GM21737 (cell line): ENCODE measurements around the gene FUT3.
"Not testable (repeated sequence)": the region's sequence is repeated elsewhere in the genome, so short reads cannot be mapped to it uniquely, and the experiment has no call there.

Experiments used
- ATAC-seq: cut with Tn5 transposase; IDR thresholded peaks from one replicate; pipeline ENCODE4 v1.9.1; 2021; ENCODE audit warnings: mild to moderate bottlenecking, moderate library complexity; ENCODE audit not compliant: unreplicated experiment

FUT3 gene

DNA sequence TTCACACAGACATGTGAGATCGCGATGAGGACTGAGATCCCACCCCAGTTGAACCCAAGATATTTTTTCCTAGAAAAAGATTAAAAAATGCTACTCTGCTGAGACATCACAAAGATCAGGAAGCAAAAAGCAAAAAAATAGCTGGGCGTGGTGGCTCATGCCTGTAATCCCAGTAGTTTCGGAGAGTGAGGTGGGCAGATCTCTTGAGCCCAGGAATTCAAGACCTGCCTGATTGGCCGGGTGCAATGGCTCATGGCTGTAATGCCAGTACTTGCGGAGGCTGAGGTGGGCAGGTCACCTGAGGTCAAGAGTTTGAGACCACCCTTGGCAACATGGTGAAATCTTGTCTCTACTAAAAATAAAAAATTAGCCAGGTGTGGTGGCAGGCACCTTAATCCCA, 1.1 kb downstream of the FUT3 start:
- ATAC-seq: no peak

DNA sequence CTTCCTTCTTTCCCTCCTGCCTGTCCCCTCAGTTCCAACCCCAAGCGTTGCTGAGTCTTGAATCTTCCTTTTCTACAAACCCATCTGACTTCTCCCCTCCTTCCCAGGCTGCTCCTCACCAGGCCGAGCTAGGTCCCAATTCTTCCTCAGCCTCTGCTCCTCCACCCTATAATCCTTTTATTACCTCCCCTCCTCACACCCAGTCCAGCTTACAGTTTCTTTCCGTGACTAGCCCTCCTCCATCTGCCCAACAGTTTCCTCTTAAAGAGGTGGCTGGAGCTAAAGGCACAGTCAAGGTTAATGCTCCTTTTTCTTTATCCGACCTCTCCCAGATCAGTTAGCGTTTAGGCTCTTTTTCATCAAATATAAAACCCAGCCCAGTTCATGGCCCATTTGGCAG, 2.6 kb downstream of the FUT3 start:
- not testable (repeated sequence) for ATAC-seq

DNA sequence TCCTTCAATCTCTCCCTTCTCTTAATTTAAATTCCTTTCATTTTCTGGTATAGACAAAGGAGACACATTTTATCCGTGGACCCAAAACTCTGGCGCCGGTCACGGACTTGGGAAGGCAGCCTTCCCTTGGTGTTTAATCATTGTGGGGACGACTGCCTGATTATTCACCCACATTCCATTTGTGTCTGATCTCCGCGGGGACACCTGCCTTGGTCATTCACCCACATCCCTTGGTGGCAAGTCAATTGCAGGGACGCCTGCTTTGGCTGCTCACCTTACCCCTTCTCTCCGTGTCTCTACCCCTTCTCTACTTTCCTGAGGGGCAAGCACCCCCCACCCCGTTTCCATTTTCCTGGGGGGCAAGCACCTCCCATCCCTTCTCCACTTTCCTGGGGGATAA, 3.4 kb downstream of the FUT3 start:
- not testable (repeated sequence) for ATAC-seq

DNA sequence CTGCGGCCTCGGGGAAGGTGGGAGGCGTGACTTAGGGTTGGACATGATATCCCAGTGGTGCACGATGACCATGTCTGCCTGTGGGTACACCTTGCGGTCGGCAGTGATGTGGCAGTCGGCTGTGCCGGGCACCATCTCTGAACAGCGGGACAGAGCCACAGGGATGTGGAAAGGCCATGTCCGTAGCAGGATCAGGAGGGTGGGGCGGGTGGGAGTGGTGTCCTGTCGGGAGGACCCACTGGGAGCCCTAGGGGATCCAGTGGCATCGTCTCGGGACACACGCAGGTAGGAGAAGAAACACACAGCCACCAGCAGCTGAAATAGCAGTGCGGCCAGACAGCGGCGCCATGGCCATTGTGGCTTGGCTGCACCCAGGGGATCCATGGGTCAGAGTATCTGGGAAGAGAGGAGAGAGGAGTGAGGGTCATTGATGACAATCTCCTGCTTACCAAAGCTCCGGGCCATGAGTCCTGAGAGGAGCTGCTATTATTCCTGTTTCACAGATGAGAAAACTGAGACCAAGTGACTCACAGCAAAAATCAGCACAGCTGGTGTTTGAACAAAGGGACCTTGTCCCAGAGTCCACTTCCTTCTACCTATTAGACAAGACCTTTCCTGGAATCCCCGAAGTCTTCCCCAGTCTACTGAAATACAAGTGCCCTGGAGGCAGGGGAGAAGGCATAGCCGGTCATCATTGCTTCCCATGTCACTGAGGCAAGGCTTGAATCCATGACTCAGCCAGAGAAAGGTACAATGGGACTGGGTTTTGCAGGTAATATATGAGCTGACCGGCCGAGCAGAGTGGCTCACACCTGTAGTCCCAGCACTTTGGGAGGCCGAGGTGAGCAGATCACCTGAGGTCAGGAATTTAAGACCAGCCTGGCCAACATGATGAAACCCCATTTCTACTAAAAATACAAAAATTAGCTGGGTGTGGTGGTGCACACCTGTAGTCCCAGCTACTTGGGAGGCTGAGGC, 6.5 kb downstream of the FUT3 start:
- ATAC-seq: no peak

DNA sequence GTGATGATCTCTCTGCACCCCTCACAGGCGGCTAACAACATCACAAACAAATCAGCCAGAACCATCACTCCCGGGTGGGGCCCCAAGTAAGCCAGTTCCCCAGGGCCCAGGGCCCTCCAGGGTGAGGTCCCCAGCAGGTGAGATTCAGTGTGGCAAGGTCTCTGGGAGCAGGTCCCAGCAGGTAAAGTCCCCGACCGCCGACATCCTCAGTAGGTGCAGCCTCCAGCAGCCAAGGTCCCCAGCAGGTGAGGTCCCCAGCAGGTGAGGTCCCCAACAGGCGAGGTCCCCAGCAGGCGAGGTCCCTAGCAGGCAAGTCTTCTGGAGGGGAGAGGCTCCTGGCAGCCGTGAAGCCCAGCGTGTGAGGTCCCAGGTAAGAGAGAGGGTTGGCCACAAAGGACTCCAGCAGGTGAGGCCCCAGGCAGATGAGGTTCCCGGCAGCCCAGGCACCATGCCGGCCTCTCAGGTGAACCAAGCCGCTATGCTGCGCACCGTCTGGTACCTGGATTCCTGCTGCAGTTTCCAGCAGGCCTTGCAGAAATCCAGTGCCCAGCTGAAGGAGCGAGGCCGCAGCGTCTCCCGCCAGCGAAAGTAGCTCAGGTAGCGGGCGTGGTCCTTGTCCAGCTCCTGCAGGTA, 7.8 kb downstream of the FUT3 start:
- no peak for ATAC-seq

DNA sequence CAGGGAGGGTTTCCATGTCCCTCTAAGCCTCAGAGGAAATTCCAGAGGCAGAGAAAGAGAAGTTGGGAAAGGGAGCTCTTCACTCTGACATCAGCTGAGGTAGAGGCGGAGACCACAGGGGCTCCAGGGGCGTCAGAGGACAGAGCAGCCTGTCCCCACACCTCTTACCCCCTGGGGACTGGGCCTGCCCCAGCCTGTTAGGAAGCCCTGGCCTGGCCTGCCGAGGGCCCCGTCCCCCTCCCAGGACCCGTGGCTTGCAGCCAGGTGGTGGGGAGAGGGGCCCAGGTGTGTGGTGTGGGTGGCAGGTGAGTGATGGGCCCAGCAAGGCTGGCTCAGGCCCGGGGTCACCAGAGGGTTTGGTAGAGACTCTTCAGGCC, 9.5 kb downstream of the FUT3 start:
- ATAC-seq: not testable (repeated sequence)

DNA sequence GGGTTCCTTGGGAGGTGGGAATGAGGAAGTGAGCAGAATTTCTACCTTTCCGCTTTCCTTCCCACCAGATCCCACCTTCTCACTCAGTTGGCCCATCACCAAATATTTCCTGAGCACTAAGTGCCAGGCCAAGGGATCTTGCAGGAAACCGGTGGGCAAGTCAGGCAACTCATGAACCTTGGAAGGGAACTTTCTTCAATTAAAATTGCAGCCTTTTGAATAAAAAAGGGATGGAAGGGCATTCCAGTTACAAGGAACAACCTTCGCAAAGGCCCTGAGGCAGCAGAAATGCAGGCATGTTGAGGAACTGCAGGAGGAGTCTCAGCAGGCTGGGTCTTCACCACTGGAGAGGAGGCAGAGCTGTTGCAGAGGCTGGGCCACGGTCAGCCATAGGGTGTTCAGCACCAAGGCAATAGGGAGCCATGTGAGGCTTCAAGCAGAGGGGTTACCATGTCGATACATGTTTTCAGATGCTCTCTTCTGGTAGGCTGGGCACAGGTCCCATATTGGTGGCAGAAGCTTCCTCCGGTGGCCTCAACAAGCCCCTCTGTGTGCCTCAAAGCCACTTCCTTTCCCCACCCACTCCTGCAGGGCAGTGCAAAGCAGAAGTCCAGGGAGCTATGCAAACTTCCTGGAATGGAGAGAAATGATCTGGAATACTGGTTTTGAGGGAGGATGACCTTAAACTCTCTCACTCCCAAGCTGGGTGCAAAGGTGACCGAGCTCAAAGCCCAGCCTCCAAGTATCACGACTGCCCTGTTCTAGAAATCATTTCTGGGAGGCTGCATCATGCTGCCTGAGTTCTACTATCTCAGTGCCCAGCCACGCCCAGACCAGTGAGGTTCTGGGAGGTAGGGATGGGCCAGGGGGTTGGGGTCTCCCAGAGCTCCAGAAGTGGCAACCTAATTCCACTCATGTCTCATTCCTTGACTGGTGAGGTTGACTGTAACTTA, 11.9 kb downstream of the FUT3 start, which contains the start of gene FUT6:
FUT6 (minus strand) TSS at position 638 of the 953 bp plus-strand sequence. CDS start 7,135 bp downstream, outside the sequence.
- no peak for ATAC-seq

DNA sequence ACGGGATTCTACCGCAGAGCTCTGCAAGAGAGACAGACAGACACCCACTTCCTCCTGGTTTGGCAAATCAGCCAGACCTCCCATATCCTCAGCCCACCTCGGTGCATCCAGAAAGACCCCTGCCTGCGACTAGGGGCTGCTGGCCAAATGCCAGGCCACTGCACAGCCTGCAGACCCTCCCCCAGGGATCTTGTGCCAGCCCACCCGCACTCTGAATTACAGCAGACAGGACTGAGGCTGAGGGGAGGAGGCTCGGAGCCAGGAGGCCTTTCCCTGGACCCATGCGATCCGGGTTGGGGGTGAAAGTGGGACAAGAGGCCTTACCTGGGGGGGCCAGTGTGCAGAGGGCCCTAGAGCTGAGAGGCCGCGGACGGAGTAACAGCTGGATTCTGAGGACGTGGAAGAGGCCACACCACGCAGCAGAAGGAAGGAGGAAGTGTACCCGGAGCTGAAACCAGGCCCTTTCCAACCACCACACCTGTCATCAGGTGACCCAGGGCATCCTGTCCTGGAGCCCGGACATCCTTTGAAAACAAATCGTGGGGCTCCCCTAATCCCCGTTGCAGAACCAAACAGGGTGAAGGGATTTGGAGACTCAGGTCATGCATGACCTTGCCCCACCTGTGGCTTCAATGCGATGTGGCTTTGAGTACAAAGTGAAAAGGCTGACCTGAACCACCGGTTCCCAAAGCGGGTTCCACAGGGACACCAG, 12.7 kb downstream of the FUT3 start:
- ATAC-seq: no peak

DNA sequence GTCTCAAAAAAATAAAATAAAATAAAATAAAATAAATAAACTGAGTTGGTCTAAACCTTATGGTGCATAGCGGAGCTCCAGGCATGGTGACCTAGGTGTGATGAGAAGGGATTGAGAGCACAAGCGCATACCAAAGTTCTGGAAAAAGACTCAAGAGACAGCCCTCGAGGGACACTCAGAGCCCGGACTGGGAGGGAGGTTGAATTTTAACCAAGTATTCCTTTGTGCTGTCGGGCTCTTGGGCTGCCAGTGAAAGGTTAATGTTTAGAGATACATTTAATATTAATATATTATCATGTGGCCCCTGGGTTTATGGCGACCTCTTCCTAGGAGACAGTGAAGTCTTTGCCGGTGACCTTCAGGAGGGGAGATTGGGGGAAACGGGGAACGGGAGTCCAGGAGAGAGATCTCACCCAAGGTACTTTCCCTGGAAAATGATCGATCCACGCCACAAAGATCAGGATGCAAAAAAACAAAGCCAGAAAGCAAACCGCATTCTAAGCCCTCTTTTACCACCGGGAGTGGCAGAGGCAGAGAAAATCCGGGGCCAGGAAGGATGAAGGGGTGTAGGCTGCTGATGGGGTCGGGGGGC, 13.4 kb downstream of the FUT3 start:
- ATAC-seq: no peak

DNA sequence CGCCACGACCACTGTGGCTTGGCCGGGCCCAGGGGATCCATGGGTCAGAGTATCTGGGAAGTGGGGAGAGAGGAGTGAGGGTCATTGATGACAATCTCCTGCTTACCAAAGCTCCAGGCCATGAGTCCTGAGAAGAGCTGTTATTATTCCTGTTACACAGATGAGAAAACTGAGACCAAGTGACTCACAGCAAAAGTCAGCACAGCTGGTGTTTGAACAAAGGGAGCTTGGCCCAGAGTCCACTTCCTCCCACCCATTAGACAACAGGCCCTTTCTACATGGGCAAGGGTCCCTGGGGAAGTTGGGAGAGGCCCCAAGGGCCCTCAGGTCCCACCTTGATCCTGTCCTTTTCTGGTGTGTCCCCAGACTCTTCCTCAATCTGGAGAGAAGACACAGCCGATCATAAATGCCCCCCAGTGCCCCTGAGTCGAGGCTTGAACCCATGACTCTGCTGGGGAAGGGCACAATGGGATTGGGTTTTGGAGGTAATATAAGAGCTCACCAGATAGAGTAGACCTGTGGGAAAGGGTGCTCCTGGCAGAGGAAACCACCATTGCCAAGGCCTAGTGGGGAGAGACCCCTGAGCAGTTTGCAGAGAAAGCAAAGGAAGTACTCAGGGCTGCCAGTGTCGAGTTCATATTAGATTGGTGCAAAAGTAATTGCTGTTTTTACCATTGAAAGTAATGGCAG, 18.6 kb downstream of the FUT3 start:
- ATAC-seq: no peak

DNA sequence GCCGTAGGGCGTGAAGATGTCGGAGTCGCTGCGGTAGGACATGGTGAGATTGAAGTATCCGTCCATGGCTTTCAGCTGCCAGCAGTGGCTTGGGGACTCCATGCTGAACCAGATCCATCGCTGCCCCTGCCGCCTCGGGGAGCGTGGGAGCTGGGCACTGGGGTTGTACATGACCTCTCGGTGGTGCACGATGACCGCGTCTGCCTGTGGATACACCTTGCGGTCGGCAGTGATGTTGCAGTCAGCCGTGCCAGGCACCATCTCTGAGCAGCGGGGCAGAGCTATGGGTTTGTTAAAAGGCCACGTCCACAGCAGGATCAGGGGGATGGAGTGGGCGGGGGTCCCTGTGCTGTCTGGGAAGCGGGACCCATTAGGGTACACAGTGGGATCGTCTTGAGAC, 19.2 kb downstream of the FUT3 start:
- ATAC-seq: no peak

DNA sequence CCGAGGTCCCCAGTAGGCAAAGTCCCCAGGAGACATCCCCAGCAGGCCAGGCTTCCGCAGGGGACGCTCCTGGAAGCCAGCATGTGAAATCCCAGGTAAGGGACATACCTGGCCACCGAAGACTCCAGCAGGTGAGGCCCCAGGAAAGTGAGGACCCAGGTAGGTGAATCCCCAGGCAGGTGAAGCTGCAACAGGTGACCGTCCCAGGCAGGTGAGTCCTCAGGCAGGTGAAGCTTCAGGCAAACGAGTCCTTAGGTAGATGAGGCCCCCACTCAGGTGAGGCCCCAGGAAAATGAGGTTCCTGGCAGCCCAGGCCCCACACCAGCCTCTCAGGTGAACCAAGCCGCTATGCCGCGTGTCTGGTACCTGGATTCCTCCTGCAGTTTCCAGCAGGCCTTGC, 20.1 kb downstream of the FUT3 start:
- no peak for ATAC-seq

DNA sequence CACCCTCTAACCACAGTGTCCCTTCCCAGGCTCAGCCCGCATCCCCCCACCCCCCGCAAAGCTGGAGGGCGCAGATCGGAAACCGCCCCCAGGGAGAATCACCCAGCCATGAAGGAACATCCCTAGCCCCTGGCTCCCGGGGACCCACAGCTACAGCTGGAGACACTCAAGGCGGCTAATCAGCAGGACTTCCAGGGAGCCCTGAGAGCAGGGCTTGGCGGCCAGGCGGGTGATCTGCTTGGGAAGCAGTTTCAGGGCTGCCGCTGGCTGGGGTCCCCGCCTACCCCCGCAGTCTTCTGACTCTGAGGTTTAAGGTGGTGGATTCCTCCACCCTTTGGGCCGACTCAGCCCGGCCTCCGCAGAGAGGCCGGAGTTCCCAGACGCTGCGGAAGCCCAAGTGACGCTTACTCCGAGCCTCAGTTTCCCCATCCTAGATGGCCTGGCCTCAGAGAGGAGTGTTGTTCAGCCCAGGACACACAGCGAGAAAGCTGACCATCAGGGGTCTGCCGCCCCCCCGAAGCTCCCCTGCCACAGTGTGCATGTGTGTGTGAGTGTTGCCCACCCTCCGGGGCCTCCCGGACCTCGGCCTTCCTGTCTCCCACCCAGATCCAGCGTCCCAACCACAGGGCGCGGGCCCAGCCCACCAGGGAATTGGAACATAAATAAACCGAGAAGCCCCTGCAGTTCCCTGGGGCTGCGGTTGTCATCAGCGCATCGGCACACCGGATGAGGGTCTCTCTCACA, 21.5 kb downstream of the FUT3 start:
- no peak for ATAC-seq

DNA sequence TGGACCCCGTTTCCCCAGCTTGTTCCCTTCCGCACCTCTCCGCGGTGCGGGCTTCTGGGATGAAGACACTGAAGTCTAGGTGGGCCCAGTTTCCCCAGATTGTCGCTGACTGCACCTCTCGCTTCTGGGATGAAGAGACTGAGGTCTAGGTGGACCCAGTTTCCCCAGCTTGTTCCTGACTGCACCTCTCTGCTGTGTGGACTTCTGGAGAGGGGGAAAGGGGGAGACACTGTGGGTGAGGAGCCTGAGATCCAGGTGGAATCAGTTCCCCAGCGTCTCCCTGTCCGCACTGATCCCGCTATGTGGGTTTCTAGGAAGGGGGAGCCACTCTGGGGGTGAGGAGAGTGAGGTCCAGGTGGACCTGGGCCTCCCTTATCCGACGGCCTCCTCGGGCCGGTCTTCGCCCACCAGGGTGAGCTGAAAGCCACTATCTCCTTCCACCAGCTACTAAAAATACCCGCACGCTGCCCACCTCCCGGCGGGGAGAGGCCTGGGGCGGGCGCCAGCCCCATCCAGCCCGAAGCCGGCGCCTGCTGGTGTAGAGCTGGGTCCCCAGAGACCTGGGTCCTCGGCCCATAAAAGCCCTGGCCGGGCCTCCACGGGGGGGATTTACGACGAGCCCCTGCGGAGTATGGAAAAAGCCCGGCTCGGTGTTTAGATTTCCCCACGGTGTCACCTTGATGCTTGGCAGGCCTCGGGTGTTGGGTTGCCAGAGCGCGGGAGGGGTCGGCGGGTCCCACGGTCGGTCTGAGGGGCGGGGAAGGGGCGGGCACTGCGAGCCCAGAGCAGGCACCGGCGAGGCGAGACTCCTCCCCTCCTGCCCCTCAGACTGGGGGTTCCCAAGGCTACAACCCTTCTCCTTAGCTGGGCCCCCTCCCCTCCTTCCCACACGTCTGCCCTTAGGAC, 22.3 kb downstream of the FUT3 start:
- ATAC-seq: peak; percentile 6

DNA sequence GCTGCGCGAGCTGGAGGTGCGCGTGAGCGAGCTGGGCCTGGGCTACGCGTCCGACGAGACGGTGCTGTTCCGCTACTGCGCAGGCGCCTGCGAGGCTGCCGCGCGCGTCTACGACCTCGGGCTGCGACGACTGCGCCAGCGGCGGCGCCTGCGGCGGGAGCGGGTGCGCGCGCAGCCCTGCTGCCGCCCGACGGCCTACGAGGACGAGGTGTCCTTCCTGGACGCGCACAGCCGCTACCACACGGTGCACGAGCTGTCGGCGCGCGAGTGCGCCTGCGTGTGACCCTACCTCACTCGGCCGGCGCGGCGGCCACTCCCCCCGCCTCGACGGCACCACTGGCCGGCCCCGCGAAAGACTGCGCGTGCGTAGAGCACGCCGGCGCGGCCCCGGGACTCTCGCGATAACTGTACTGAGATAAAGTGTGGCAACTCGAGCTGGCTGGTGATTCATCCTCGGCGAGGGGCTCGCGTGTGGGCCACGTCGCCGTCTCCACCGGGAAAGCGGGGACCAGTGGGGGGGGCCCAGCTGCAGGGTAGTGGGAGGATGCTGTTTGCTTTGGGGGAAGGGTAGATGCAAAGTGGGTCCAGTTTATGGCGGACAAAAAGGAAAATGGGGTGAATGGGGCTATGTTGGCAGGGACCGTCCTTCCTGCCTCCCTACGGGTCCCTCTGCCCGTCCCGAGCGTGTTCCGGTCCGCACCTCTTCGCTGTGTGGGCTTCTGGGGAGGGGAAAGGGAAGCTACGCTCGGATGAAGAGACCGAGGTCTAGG, 23.2 kb downstream of the FUT3 start:
- ATAC-seq: peak; percentile 55

DNA sequence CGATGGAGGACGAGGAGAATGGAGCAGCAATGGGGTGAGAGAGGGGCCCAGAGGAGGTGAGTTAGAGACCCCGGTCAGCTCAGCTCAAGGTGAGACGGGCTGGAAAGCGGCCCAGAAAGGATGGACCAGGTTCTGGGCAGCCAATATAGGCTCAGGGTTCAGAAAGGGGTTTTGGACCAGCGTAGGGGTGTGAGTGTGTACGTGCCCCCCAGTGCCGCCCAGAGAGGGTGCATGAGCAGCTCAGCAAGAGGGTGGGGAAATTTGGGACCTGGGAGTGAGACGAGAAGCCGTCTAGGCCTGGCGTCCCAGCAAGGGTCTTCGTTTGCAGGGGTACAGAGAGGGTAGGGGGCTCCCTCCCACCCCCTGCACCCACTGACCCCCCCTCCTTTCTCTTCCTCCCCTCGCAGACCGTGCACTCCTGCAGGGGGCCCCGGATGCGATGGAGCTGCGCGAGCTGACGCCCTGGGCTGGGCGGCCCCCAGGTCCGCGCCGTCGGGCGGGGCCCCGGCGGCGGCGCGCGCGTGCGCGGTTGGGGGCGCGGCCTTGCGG, 23.8 kb downstream of the FUT3 start:
- ATAC-seq: no peak
